Measurements from ENCODE around the gene NPSR1.

DNA sequence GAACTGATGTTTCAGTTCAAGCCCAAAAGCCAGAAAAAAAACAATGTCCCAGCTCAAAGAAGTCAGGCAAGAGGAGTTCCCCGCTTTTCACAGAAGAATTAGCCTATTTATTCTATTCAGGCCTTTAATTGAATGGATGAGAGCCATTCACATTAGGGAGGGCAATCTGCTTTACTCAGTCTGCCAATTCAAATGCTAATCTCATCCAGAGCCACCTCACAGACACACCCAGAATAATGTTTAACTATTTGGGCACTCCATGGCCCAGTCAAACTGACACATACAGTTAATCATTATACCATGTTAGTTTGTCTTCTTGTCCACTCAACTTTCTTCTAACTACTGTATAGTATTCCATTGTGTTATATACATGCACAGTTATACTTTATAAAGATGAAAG is 2.6 kb upstream of the NPSR1 start:
- TF ChIP-seq, protein P1, sequence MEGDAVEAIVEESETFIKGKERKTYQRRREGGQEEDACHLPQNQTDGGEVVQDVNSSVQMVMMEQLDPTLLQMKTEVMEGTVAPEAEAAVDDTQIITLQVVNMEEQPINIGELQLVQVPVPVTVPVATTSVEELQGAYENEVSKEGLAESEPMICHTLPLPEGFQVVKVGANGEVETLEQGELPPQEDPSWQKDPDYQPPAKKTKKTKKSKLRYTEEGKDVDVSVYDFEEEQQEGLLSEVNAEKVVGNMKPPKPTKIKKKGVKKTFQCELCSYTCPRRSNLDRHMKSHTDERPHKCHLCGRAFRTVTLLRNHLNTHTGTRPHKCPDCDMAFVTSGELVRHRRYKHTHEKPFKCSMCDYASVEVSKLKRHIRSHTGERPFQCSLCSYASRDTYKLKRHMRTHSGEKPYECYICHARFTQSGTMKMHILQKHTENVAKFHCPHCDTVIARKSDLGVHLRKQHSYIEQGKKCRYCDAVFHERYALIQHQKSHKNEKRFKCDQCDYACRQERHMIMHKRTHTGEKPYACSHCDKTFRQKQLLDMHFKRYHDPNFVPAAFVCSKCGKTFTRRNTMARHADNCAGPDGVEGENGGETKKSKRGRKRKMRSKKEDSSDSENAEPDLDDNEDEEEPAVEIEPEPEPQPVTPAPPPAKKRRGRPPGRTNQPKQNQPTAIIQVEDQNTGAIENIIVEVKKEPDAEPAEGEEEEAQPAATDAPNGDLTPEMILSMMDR (IDR thresholded peaks at IDR 0.05) = no peak
- TF ChIP-seq POLR2AphosphoS5 (IDR thresholded peaks at IDR 0.05) = no peak
- TF ChIP-seq EP300 (IDR thresholded peaks at IDR 0.05; ENCODE audit: low read depth) = no peak
- TF ChIP-seq POLR2A (IDR thresholded peaks at IDR 0.05) = no peak
